Measurements from ENCODE around the gene PSENEN. TPM values are rescaled to one million over a fixed set of nuclear protein-coding genes. Genes with fewer than 3 reads are reported as not detected.

Gene PSENEN
- total RNA-seq, 4 donors from 2014 or later, result 6.6 to 80.0 (median 56.8) TPM

DNA sequence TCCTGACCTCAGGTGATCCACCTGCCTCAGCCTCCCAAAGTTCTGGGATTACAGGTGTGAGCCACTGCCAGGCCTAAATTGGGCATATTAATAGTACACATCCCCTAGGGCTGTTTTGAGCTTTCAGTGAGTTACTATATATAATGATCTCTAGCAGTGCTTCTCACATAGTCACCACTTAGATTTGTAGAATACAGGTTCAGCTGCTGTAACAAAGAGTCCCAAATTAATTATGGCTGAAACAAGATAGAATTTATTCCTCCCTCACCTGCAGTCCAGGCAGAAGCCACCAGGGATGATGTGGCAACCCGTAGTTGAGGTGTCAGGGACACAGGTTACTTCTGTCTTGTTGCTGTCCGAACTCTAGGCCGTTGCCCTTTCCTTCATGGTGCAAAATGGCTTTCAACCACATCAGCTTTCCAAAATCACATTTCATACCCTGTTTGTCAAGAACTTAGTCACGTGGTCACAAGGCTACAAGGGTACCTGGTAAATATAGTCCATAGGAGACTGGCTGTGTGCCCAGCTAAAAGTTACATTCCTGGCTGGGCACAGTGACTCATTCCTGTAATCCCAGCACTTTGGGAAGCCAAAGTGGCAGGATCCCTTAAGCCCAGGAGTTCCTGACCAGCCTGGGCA is 15.4 kb downstream of the PSENEN start:
- 99% methylated on average over 4 of the region's 4 CpGs; no CpG with 5 or more reads in 1 of the 2 donors for WGBS, 2 donors (ENCODE audit: low coverage in 1 of 2)
- H3K27ac ChIP-seq, result no peak overlapping the region
- in situ Hi-C loops (cut with MboI; ENCODE audit: low pct_ligation_motif_present in 1 of 4, low pct_unique_long_range_greater_than_20kb in 1 of 4, low sequenced_read_pairs in 3 of 4), result no loop called here

DNA sequence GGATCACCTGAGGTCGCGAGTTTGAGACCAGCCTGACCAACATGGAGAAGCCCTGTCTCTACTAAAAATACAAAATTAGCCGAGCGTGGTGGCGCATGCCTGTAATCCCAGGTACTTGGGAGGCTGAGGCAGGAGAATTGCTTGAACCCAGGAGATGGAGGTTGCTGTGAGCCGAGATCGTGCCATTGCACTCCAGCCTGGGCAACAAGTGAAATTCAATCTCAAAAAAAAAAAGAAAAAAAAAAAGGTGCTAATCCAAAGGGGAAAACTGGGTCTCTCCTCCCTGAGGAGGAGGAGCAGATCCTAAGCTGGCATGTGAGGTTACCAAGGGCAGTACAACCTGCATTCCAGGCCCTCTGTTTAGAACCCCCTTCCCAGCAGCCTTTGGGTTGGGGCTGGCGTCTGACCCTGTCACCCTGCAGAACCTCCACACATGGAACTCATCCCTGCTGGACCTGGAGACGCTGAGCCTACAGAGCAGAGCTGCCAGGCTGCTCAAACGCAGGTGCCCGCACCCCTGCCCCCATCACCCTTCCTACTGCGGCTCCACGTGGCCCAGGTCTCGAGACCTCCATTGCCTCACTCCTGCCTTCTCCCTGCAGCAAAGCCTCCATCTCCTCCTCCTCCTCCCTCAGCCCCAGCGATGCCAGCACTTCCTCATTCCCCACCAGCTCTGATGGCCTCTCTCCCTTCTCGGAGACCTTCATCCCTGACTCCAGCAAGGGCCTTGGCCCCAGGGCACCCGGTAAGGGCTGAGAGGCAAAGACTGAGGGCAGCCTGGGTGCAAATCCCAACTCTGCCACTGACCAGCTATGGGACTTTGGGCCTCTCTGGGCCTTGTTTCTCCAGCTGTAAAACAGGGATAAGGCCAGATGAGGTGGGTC is 19.2 kb downstream of the PSENEN start:
- peaks cover 0 to 18% (median 5%) of the 10 kb centered on the region in 4 donors for H3K36me3 ChIP-seq
- no peaks in the 10 kb centered on the region for H3K27me3 ChIP-seq
- intact Hi-C loops (cut with DNase I; ENCODE audit: low total_unique reads) (no loop called here), in situ Hi-C loops (cut with MboI; ENCODE audit: low pct_ligation_motif_present in 1 of 4, low pct_unique_long_range_greater_than_20kb in 1 of 4, low sequenced_read_pairs in 3 of 4) (no loop called here)
- 92% methylated on average over 2 to 17 of the region's 17 CpGs for WGBS, 2 donors (ENCODE audit: low coverage in 1 of 2)
- H3K4me1 ChIP-seq, result no peaks in the 10 kb centered on the region
- H3K27ac ChIP-seq, result no peak overlapping the region
- DNase-seq, result no peak
- no peak overlapping the region for H3K4me3 ChIP-seq
- H3K9me3 ChIP-seq, result no peaks in the 10 kb centered on the region
- no peak for TF ChIP-seq POLR2A (IDR thresholded peaks at IDR 0.05)
- TF ChIP-seq, protein P1, sequence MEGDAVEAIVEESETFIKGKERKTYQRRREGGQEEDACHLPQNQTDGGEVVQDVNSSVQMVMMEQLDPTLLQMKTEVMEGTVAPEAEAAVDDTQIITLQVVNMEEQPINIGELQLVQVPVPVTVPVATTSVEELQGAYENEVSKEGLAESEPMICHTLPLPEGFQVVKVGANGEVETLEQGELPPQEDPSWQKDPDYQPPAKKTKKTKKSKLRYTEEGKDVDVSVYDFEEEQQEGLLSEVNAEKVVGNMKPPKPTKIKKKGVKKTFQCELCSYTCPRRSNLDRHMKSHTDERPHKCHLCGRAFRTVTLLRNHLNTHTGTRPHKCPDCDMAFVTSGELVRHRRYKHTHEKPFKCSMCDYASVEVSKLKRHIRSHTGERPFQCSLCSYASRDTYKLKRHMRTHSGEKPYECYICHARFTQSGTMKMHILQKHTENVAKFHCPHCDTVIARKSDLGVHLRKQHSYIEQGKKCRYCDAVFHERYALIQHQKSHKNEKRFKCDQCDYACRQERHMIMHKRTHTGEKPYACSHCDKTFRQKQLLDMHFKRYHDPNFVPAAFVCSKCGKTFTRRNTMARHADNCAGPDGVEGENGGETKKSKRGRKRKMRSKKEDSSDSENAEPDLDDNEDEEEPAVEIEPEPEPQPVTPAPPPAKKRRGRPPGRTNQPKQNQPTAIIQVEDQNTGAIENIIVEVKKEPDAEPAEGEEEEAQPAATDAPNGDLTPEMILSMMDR (IDR thresholded peaks at IDR 0.05), result no peak
- TF ChIP-seq POLR2AphosphoS5 (IDR thresholded peaks at IDR 0.05), result no peak
- no peak for TF ChIP-seq EP300 (IDR thresholded peaks at IDR 0.05; ENCODE audit: low read depth)

More for the DNA sequence above, 15.4 kb downstream of the PSENEN start:
- H3K27me3 ChIP-seq, result peaks cover 3% of the 10 kb centered on the region
- DNase-seq, result no peak
- H3K9me3 ChIP-seq, result no peaks in the 10 kb centered on the region
- H3K4me1 ChIP-seq, result peaks cover 12 to 29% (median 26%) of the 10 kb centered on the region in 4 donors
- intact Hi-C loops (cut with DNase I; ENCODE audit: low total_unique reads), result no loop called here
- TF ChIP-seq, protein P1 (IDR thresholded peaks at IDR 0.05), result no peak
- TF ChIP-seq POLR2AphosphoS5 (IDR thresholded peaks at IDR 0.05) (no peak), EP300 (IDR thresholded peaks at IDR 0.05; ENCODE audit: low read depth) (no peak), POLR2A (IDR thresholded peaks at IDR 0.05) (no peak)
- no peak overlapping the region for H3K4me3 ChIP-seq
- peaks cover 0 to 18% (median 5%) of the 10 kb centered on the region in 4 donors for H3K36me3 ChIP-seq

DNA sequence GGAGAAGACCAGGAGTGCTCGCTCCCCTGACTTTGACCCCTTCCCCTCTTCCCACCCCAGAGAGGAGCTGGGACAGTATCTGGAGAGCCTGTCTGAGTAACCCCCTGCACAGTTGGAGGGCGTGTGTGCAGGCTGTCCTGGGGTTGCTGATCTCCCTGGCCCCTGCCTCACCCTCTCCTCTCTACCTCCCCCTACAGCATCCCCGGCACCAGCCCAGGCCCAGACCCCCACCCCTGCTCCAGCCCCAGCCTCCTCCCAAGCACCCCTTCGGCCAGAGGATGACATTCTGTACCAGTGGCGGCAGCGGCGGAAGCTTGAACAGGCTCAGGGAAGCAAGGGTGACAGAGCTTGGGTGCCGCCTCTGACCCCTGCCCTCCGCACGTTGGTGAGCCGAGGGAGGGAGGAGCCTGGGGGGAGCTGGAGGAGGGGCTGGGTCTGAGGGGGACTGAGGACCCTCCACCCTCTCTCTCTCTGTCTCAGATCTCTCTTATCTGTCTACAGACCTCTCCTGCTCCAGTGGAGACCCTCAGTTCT is 21.2 kb downstream of the PSENEN start:
- DNase-seq, result no peak
- in situ Hi-C loops (cut with MboI; ENCODE audit: low pct_ligation_motif_present in 1 of 4, low pct_unique_long_range_greater_than_20kb in 1 of 4, low sequenced_read_pairs in 3 of 4), result no loop called here
- 90 to 92% methylated on average over 9 to 11 of the region's 11 CpGs for WGBS, 2 donors (ENCODE audit: low coverage in 1 of 2)

More for the DNA sequence above, 21.2 kb downstream of the PSENEN start:
- Histone ChIP-seq H3K4me3 (no peak overlapping the region), H3K27ac (no peak overlapping the region), H3K9me3 (no peaks in the 10 kb centered on the region), H3K4me1 (no peaks in the 10 kb centered on the region), H3K36me3 (peaks cover 0 to 18% (median 5%) of the 10 kb centered on the region in 4 donors), H3K27me3 (no peaks in the 10 kb centered on the region)
- TF ChIP-seq POLR2AphosphoS5 (IDR thresholded peaks at IDR 0.05), result no peak
- TF ChIP-seq, protein P1 (IDR thresholded peaks at IDR 0.05), result no peak
- TF ChIP-seq EP300 (IDR thresholded peaks at IDR 0.05; ENCODE audit: low read depth), result no peak
- TF ChIP-seq POLR2A (IDR thresholded peaks at IDR 0.05), result no peak
- intact Hi-C loops (cut with DNase I; ENCODE audit: low total_unique reads), result no loop called here
